HCT116 (cell line): ENCODE measurements around the gene RPS6KA2. TPM values are rescaled to one million over a fixed set of nuclear protein-coding genes. Genes with fewer than 3 reads are reported as not detected.

Source experiments
- ATAC-seq: fragments of 200-7000 bp; cut with Tn5 transposase; 2 replicates; pipeline ENCODE4 v1.9.1; 2020; ENCODE audit warnings: mild to moderate bottlenecking, moderate library complexity
- BruUV-seq: library from RNA; stranded (reverse); fragments of 400-500 nt; replicated peaks from 2 replicates; lab custom pipeline; 2021; lab: Mats Ljungman, UMichigan
- CTCF ChIA-PET: fragments of 300-600 bp; sonication (Branson Sonifier 250); formaldehyde crosslinking; loops from one replicate; lab custom pipeline; 2021; ENCODE audit warnings: antibody characterized with exemption; lab: Charles Lee
- POLR2A ChIA-PET: fragments of 300-600, 350-600 bp; sonication (Branson Sonifier 250); formaldehyde crosslinking; loops from one replicate; lab custom pipeline; 2021; ENCODE audit warnings: antibody characterized with exemption; lab: Charles Lee
- RAD21 ChIA-PET, 2 experiments: fragments of 300-600 bp; sonication (Branson Sonifier 250); formaldehyde crosslinking; loops; one replicate each; lab custom pipeline; 2023; ENCODE audit warnings: low total read pairs in 2 of 2; ENCODE audit not compliant: uncharacterized antibody in 2 of 2, unreplicated experiment in 2 of 2, low non-redundant PET in 1 of 2; lab: Charles Lee
- DNase-seq: peaks from one replicate; pipeline ENCODE4 v3.0.0-alpha.2; 2010; ENCODE audit warnings: low read depth, low spot score
- H2AFZ ChIP-seq: fragments of 200-600 bp; shearing (Covaris generic), sonication (generic); 2 replicates; pipeline ENCODE4 v1.6.1; 2017; ENCODE audit warnings: low read depth, mixed run types, mixed read lengths, antibody characterized with exemption, low read length; ENCODE audit not compliant: poor library complexity, severe bottlenecking
- H3K27ac ChIP-seq: 2 replicates; pipeline ENCODE4 v1.5.1; 2012; ENCODE audit warnings: low read depth, low read length
- H3K27me3 ChIP-seq: fragments of 200-600 bp; sonication (generic); 2 replicates; pipeline ENCODE4 v1.6.1; 2016; ENCODE audit warnings: mixed run types, low read length, mixed read lengths; ENCODE audit not compliant: insufficient read depth
- H3K36me3 ChIP-seq, 2 experiments: fragments of 200-500 bp in 1 of 2; fragments of 200-600 bp in 1 of 2; sonication (Bioruptor generic) in 1 of 2; sonication (generic) in 1 of 2; 2 replicates each; pipeline versions ENCODE4 v1.5.1 to v1.6.1; 2014 to 2016; ENCODE audit warnings: low read length in 2 of 2, inconsistent platforms in 1 of 2, mixed read lengths in 1 of 2, mixed run types in 1 of 2; ENCODE audit not compliant: insufficient read depth in 2 of 2, control insufficient read depth in 1 of 2
- H3K4me1 ChIP-seq, 2 experiments: fragments of 200-600 bp in 1 of 2; sonication (generic) in 1 of 2; 2 replicates each; pipeline versions ENCODE4 v1.5.1 to v1.6.1; 2012 to 2017; ENCODE audit warnings: low read length in 2 of 2, inconsistent platforms in 1 of 2, mild to moderate bottlenecking in 1 of 2, mixed read lengths in 1 of 2, mixed run types in 1 of 2, moderate library complexity in 1 of 2; ENCODE audit not compliant: insufficient read depth in 2 of 2, control insufficient read depth in 1 of 2
- H3K4me2 ChIP-seq: fragments of 200-600 bp; sonication (generic); 2 replicates; pipeline ENCODE4 v1.6.1; 2017; ENCODE audit warnings: mixed run types, low read length, mixed read lengths
- H3K4me3 ChIP-seq, 2 experiments: fragments of 200-600 bp in 1 of 2; sonication (generic) in 1 of 2; replicated peaks in 1 of 2; 2 replicates each; pipeline ENCODE4 v1.5.1; 2011 to 2016; ENCODE audit warnings: low read length in 2 of 2, control low read depth in 1 of 2, low read depth in 1 of 2, mild to moderate bottlenecking in 1 of 2, mixed read lengths in 1 of 2, mixed run types in 1 of 2
- H3K79me2 ChIP-seq: fragments of 200-600 bp; sonication (generic); 2 replicates; pipeline ENCODE4 v1.6.1; 2017; ENCODE audit warnings: mild to moderate bottlenecking, mixed run types, low read length, moderate library complexity, mixed read lengths; ENCODE audit not compliant: insufficient read depth
- H3K9ac ChIP-seq: fragments of 200-600 bp; sonication (generic); 2 replicates; pipeline ENCODE4 v1.6.1; 2016; ENCODE audit warnings: low read length, mixed read lengths
- H3K9me2 ChIP-seq: fragments of 200-600 bp; sonication (generic), shearing (Covaris generic); 2 replicates; pipeline ENCODE4 v1.6.1; 2017; ENCODE audit warnings: mixed run types, mild to moderate bottlenecking, moderate library complexity; ENCODE audit not compliant: insufficient read depth
- H3K9me3 ChIP-seq, 2 experiments: fragments of 200-500 bp in 1 of 2; fragments of 200-600 bp in 1 of 2; sonication (Bioruptor generic) in 1 of 2; sonication (generic) in 1 of 2; 2 replicates each; pipeline ENCODE4 v1.6.1; 2014 to 2017; ENCODE audit warnings: low read length in 2 of 2, mixed read lengths in 2 of 2, inconsistent platforms in 1 of 2, low read depth in 1 of 2, mild to moderate bottlenecking in 1 of 2, mixed run types in 1 of 2, moderate library complexity in 1 of 2; ENCODE audit not compliant: control insufficient read depth in 1 of 2, insufficient read depth in 1 of 2
- H4K20me1 ChIP-seq: fragments of 200-600 bp; sonication (generic), shearing (Covaris generic); 2 replicates; pipeline ENCODE4 v1.6.1; 2017; ENCODE audit warnings: mixed run types, mild to moderate bottlenecking, moderate library complexity; ENCODE audit not compliant: insufficient read depth
- ATF3 ChIP-seq: IDR thresholded peaks from 2 replicates; pipeline ENCODE4 v1.6.1; 2012
- ELF1 ChIP-seq: IDR thresholded peaks from 2 replicates; pipeline ENCODE4 v1.6.1; 2012; ENCODE audit warnings: low read depth, borderline replicate concordance
- EZH2 ChIP-seq: fragments of 200-600 bp; sonication (generic); IDR thresholded peaks from 2 replicates; pipeline ENCODE4 v1.6.1; 2017; ENCODE audit warnings: antibody characterized with exemption, mixed run types
- FOSL1 ChIP-seq: IDR thresholded peaks from 2 replicates; pipeline ENCODE4 v1.6.1; 2012; ENCODE audit warnings: low read depth
- POLR2A ChIP-seq: IDR thresholded peaks from 2 replicates; pipeline ENCODE4 v1.7.0; 2011; ENCODE audit warnings: borderline replicate concordance; ENCODE audit not compliant: insufficient read depth, insufficient read length; ENCODE audit errors: extremely low read depth
- RAD21 ChIP-seq: IDR thresholded peaks from 2 replicates; pipeline ENCODE4 v1.6.1; 2012; ENCODE audit warnings: low read depth, mild to moderate bottlenecking
- SIN3A ChIP-seq: IDR thresholded peaks from 2 replicates; pipeline ENCODE4 v1.6.1; 2012; ENCODE audit warnings: low read depth
- SP1 ChIP-seq: IDR thresholded peaks from 2 replicates; pipeline ENCODE4 v1.6.1; 2012; ENCODE audit warnings: low read depth
- SRF ChIP-seq: IDR thresholded peaks from 2 replicates; pipeline ENCODE4 v1.6.1; 2012; ENCODE audit warnings: low read depth
- ZBTB33 ChIP-seq: IDR thresholded peaks from 2 replicates; pipeline ENCODE4 v1.6.1; 2011; ENCODE audit warnings: mild to moderate bottlenecking, low read length, moderate library complexity; ENCODE audit not compliant: insufficient replicate concordance; ENCODE audit errors: extremely low read depth
- ZFX ChIP-seq: fragments of 450-650 bp; IDR thresholded peaks from 2 replicates; pipeline ENCODE4 v1.6.1; 2017
- intact Hi-C: fragments of 100-400 bp; cut with micrococcal nuclease; formaldehyde crosslinking; loops from 2 replicates; pipeline ENCODE4 v1.10.0; 2022
- total RNA-seq: library from RNA; stranded (reverse); gene quantifications from one replicate; pipeline ENCODE4 v1.2.1, GENCODE V29; 2021; ENCODE audit not compliant: unreplicated experiment

Gene RPS6KA2
- total RNA-seq, 1 experiment from 2014 or later, result 8.5 TPM

- intact Hi-C loops, result no loop called here
- H3K27me3 ChIP-seq, result no peaks in the 10 kb centered on the region
- no peak for TF ChIP-seq POLR2A
- no peak for TF ChIP-seq SIN3A
- no peak for TF ChIP-seq FOSL1
- TF ChIP-seq SP1, result no peak
- TF ChIP-seq ATF3, result no peak
- TF ChIP-seq SRF, result no peak
- no peak for TF ChIP-seq RAD21
- TF ChIP-seq ZBTB33, result no peak
- TF ChIP-seq ELF1, result no peak
- TF ChIP-seq ZFX, result no peak
- TF ChIP-seq EZH2, result no peak
- POLR2A ChIA-PET, result no interaction called here
- H3K9ac ChIP-seq, result no peak overlapping the region
- DNase-seq (no peak), ATAC-seq (no peak)
- no peak overlapping the region for H3K27ac ChIP-seq
- H3K9me3 ChIP-seq, result no peaks in the 10 kb centered on the region
- RAD21 ChIA-PET, result no interaction called here
- H3K36me3 ChIP-seq, result no peaks in the 10 kb centered on the region
- no peak overlapping the region for H2AFZ ChIP-seq
- H3K9me2 ChIP-seq, result no peaks in the 10 kb centered on the region
- H3K4me1 ChIP-seq, result peaks cover 0 to 7% of the 10 kb centered on the region in 2 experiments; a peak in 2 of 4 replicates
- no peak overlapping the region for H3K4me2 ChIP-seq
- H3K79me2 ChIP-seq, result no peaks in the 10 kb centered on the region
- H3K4me3 ChIP-seq, result no peak overlapping the region
- H4K20me1 ChIP-seq, result no peaks in the 10 kb centered on the region
- BruUV-seq, result no TSS peak
- CTCF ChIA-PET, result no interaction called here
These were observed 133.0 kb downstream of the RPS6KA2 start for GRCh38 chr6:166494101-166494441.
